ENCODE data around the gene YAP1.

The YAP1 gene

GRCh38 chr11:102109896-102110760, at the start of gene YAP1:
Gene YAP1 (plus strand): TSS chr11:102110447. CDS start chr11:102110849, 402 bp downstream.
- Histone ChIP-seq H3K36me3 (ENCODE audit: insufficient read depth, low read length) (no peaks in the 10 kb centered on the region), H3K4me3 (ENCODE audit: low read depth in 1 of 2, low read length in 2 of 2) (no peak within 1 kb of the TSS), H3K27ac (ENCODE audit: low read length) (no peak within 1 kb of the TSS), H3K27me3 (ENCODE audit: insufficient read depth, low read length, poor library complexity) (no peaks in the 10 kb centered on the region), H3K9me3 (ENCODE audit: insufficient read depth, low read length, severe bottlenecking) (no peaks in the 10 kb centered on the region), H3K79me2 (ENCODE audit: insufficient read depth, low read length) (no peaks in the 10 kb centered on the region), H2AFZ (ENCODE audit: low read depth, low read length) (no peak within 1 kb of the TSS), H3K9ac (ENCODE audit: low read depth, low read length) (no peak within 1 kb of the TSS), H3K4me2 (ENCODE audit: insufficient read depth, low read length) (no peak within 1 kb of the TSS), H4K20me1 (ENCODE audit: insufficient read depth, low read length) (no peaks in the 10 kb centered on the region), H3K4me1 (ENCODE audit: insufficient read depth, low read length) (no peaks in the 10 kb centered on the region)
- ATAC-seq (ENCODE audit: insufficient read depth, low read depth) (no peak), DNase-seq (no peak)
- TF ChIP-seq CTCF (IDR thresholded peaks at IDR 0.05; ENCODE audit: borderline replicate concordance, extremely low read depth, low read length, poor library complexity, severe bottlenecking) (no peak), EZH2 (IDR thresholded peaks at IDR 0.05; ENCODE audit: borderline replicate concordance, low read depth, low read length, severe bottlenecking) (no peak)

GRCh38 chr11:102061276-102061675, 49.0 kb upstream of the YAP1 start:
- H3K36me3 ChIP-seq (ENCODE audit: insufficient read depth, low read length), result no peaks in the 10 kb centered on the region
- no peaks in the 10 kb centered on the region for H3K27me3 ChIP-seq (ENCODE audit: insufficient read depth, low read length, poor library complexity)
- H2AFZ ChIP-seq (ENCODE audit: low read depth, low read length), result no peak overlapping the region
- H3K4me2 ChIP-seq (ENCODE audit: insufficient read depth, low read length), result no peak overlapping the region
- DNase-seq, result no peak
- H3K27ac ChIP-seq (ENCODE audit: low read length), result no peak overlapping the region
- no peak overlapping the region for H3K9ac ChIP-seq (ENCODE audit: low read depth, low read length)
- H3K4me1 ChIP-seq (ENCODE audit: insufficient read depth, low read length), result no peaks in the 10 kb centered on the region
- H3K79me2 ChIP-seq (ENCODE audit: insufficient read depth, low read length), result no peaks in the 10 kb centered on the region
- H3K4me3 ChIP-seq (ENCODE audit: low read depth in 1 of 2, low read length in 2 of 2), result no peak overlapping the region
- no peaks in the 10 kb centered on the region for H3K9me3 ChIP-seq (ENCODE audit: insufficient read depth, low read length, severe bottlenecking)
- no peak for ATAC-seq (ENCODE audit: insufficient read depth, low read depth)
- TF ChIP-seq CTCF (IDR thresholded peaks at IDR 0.05; ENCODE audit: borderline replicate concordance, extremely low read depth, low read length, poor library complexity, severe bottlenecking) (no peak), EZH2 (IDR thresholded peaks at IDR 0.05; ENCODE audit: borderline replicate concordance, low read depth, low read length, severe bottlenecking) (no peak)
- H4K20me1 ChIP-seq (ENCODE audit: insufficient read depth, low read length), result no peaks in the 10 kb centered on the region

- Histone ChIP-seq H3K9ac (ENCODE audit: low read depth, low read length) (no peak overlapping the region), H3K36me3 (ENCODE audit: insufficient read depth, low read length) (no peaks in the 10 kb centered on the region), H3K27ac (ENCODE audit: low read length) (no peak overlapping the region), H3K79me2 (ENCODE audit: insufficient read depth, low read length) (no peaks in the 10 kb centered on the region), H4K20me1 (ENCODE audit: insufficient read depth, low read length) (no peaks in the 10 kb centered on the region), H3K4me2 (ENCODE audit: insufficient read depth, low read length) (no peak overlapping the region), H2AFZ (ENCODE audit: low read depth, low read length) (no peak overlapping the region), H3K4me3 (ENCODE audit: low read depth in 1 of 2, low read length in 2 of 2) (no peak overlapping the region), H3K4me1 (ENCODE audit: insufficient read depth, low read length) (no peaks in the 10 kb centered on the region), H3K9me3 (ENCODE audit: insufficient read depth, low read length, severe bottlenecking) (no peaks in the 10 kb centered on the region), H3K27me3 (ENCODE audit: insufficient read depth, low read length, poor library complexity) (no peaks in the 10 kb centered on the region)
- TF ChIP-seq EZH2 (IDR thresholded peaks at IDR 0.05; ENCODE audit: borderline replicate concordance, low read depth, low read length, severe bottlenecking), result no peak
- no peak for TF ChIP-seq CTCF (IDR thresholded peaks at IDR 0.05; ENCODE audit: borderline replicate concordance, extremely low read depth, low read length, poor library complexity, severe bottlenecking)
- DNase-seq, result no peak
- ATAC-seq (ENCODE audit: insufficient read depth, low read depth), result no peak
Observed at GRCh38 chr11:102062106-102062505, 48.1 kb upstream of the YAP1 start.

Measured in DND-41 (cell line).